Jurkat, Clone E6-1 (cell line): ENCODE measurements around the gene SIGLEC5. TPM values are rescaled to one million over a fixed set of nuclear protein-coding genes. Genes with fewer than 3 reads are reported as not detected.
"Not testable (repeated sequence)": the region's sequence is repeated elsewhere in the genome, so short reads cannot be mapped to it uniquely, and the experiment has no call there.

ENCODE experiments used
- DNase-seq: peaks from one replicate; pipeline ENCODE4 v3.0.0-alpha.2; 2011; ENCODE audit warnings: low read depth, low spot score
- H3K4me3 ChIP-seq: 2 replicates; pipeline ENCODE4 v1.5.1; 2011; ENCODE audit warnings: mild to moderate bottlenecking, low read length, control low read depth, moderate library complexity
- polyA plus RNA-seq: library from polyadenylated mRNA; unstranded; fragments of >200 nt; gene quantifications from one replicate; pipeline ENCODE4 v1.2.1, GENCODE V29; 2012; ENCODE audit warnings: missing spikeins; ENCODE audit not compliant: insufficient read length, insufficient read depth

Gene SIGLEC5
- not detected for polyA plus RNA-seq

GRCh38 chr19:51630315-51630714, at the start of gene SIGLEC5:
TSS of gene SIGLEC5 (minus strand) at chr19:51630401. CDS start at chr19:51630335, 66 bp downstream.
- H3K4me3 ChIP-seq, DNase-seq: not testable (repeated sequence)

- no peak overlapping the region for H3K4me3 ChIP-seq
- peak; percentile 97 for DNase-seq
These were observed 46.4 kb upstream of the SIGLEC5 start for GRCh38 chr19:51676566-51677083.

- not testable (repeated sequence) for DNase-seq
These were observed 45.8 kb upstream of the SIGLEC5 start for GRCh38 chr19:51675911-51676565.

GRCh38 chr19:51668216-51668615, 38.0 kb upstream of the SIGLEC5 start:
- no peak overlapping the region for H3K4me3 ChIP-seq
- DNase-seq, result no peak

More at GRCh38 chr19:51675911-51676565, 45.8 kb upstream of the SIGLEC5 start:
- not testable (repeated sequence) for H3K4me3 ChIP-seq

GRCh38 chr19:51664997-51665396, 34.8 kb upstream of the SIGLEC5 start:
- H3K4me3 ChIP-seq, result no peak overlapping the region
- no peak for DNase-seq

GRCh38 chr19:51664131-51664530, 33.9 kb upstream of the SIGLEC5 start:
- DNase-seq, result no peak
- H3K4me3 ChIP-seq, result no peak overlapping the region

GRCh38 chr19:51663650-51664049, 33.4 kb upstream of the SIGLEC5 start:
- DNase-seq, result no peak
- H3K4me3 ChIP-seq, result no peak overlapping the region

GRCh38 chr19:51660975-51661600, 30.9 kb upstream of the SIGLEC5 start:
- no peak overlapping the region for H3K4me3 ChIP-seq
- peak; percentile 60 for DNase-seq

GRCh38 chr19:51654783-51655182, 24.6 kb upstream of the SIGLEC5 start:
- no peak for DNase-seq
- H3K4me3 ChIP-seq, result no peak overlapping the region

GRCh38 chr19:51653162-51653561, 23.0 kb upstream of the SIGLEC5 start:
- no peak overlapping the region for H3K4me3 ChIP-seq

GRCh38 chr19:51652266-51652665, 22.1 kb upstream of the SIGLEC5 start:
- no peak for DNase-seq
- no peak overlapping the region for H3K4me3 ChIP-seq

More at GRCh38 chr19:51653162-51653561, 23.0 kb upstream of the SIGLEC5 start:
- no peak for DNase-seq

- no peak overlapping the region for H3K4me3 ChIP-seq
- no peak for DNase-seq
These were observed 21.1 kb upstream of the SIGLEC5 start for GRCh38 chr19:51651216-51651846.

GRCh38 chr19:51647318-51647717, 17.1 kb upstream of the SIGLEC5 start:
- DNase-seq, result no peak

GRCh38 chr19:51646730-51647129, 16.5 kb upstream of the SIGLEC5 start, which contains the start of gene SIGLEC14:
TSS of gene SIGLEC14 (minus strand) at chr19:51646825. CDS start at chr19:51646759, 66 bp downstream.
- not testable (repeated sequence) for DNase-seq, H3K4me3 ChIP-seq

More at GRCh38 chr19:51647318-51647717, 17.1 kb upstream of the SIGLEC5 start:
- H3K4me3 ChIP-seq, result no peak overlapping the region

- H3K4me3 ChIP-seq, result no peak overlapping the region
- no peak for DNase-seq
These were observed 14.6 kb upstream of the SIGLEC5 start for GRCh38 chr19:51644636-51645271.

GRCh38 chr19:51641648-51642047, 11.4 kb upstream of the SIGLEC5 start:
- DNase-seq, result no peak

GRCh38 chr19:51640386-51640785, 10.2 kb upstream of the SIGLEC5 start:
- no peak overlapping the region for H3K4me3 ChIP-seq
- DNase-seq, result no peak

More at GRCh38 chr19:51641648-51642047, 11.4 kb upstream of the SIGLEC5 start:
- H3K4me3 ChIP-seq, result no peak overlapping the region

- DNase-seq, result no peak
- no peak overlapping the region for H3K4me3 ChIP-seq
These were observed 9.7 kb upstream of the SIGLEC5 start for GRCh38 chr19:51639916-51640315.

- DNase-seq, result no peak
- H3K4me3 ChIP-seq, result no peak overlapping the region
These were observed 7.3 kb upstream of the SIGLEC5 start for GRCh38 chr19:51637362-51637978.
